ENCODE measurements around the gene POLG2.

POLG2 gene

GRCh38 chr17:64496786-64497564 is at the start of gene POLG2:
POLG2 (minus strand) TSS chr17:64497054; CDS start chr17:64496968, 86 bp downstream.
- DNase-seq (ENCODE audit: low read depth in 2 of 2, low spot score in 1 of 2) = peak; percentile 91 to 93

- DNase-seq (ENCODE audit: low read depth in 2 of 2, low spot score in 1 of 2) = no peak
Observed at GRCh38 chr17:64544742-64545141, 47.9 kb upstream of the POLG2 start.

GRCh38 chr17:64540118-64540776 is 43.4 kb upstream of the POLG2 start:
- no peak for DNase-seq (ENCODE audit: low read depth in 2 of 2, low spot score in 1 of 2)

- no peak for DNase-seq (ENCODE audit: low read depth in 2 of 2, low spot score in 1 of 2)
Observed at GRCh38 chr17:64538508-64539130, 41.8 kb upstream of the POLG2 start.

DNA sequence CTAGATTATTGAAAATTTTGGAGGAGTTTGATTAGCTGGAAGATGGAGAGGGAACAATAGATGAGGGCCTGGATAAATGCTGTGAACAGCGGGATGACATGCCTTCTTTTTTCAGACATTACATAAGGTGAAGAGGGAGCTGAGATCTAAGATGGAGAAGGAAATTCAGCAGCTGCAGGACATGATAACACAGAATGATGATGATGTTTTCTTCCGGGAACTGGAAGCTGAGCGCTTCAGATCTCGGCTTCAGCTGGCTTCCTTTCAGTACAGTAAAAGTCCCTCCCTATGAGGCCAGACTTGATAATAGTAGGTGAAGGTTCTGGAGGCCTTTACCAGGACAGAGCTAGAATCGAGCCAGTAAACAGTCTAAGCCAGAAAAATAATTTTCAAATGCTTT is 40.6 kb upstream of the POLG2 start:
- DNase-seq (ENCODE audit: low read depth in 2 of 2, low spot score in 1 of 2) = no peak

- DNase-seq (ENCODE audit: low read depth in 2 of 2, low spot score in 1 of 2) = no peak
Observed at GRCh38 chr17:64536913-64537312, 40.1 kb upstream of the POLG2 start.

DNA sequence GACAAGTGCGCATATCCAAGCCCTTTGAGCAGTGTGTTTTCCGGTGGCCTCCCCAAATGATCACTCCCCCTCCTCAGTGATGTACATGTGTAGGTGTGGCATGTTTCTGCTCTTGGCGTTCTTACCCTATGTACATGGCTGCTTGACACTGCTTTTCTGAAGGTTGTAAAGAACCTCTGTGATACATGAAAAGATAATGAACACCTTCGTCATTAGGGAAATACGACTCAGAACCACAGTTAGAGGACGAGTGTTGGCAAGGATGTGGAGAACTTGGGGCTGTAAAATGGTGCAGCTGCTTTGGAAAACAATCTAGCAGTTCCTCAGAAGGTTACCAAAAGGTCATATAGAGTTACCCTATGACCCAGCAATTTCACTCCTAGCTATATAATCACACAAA is 38.5 kb upstream of the POLG2 start:
- no peak for DNase-seq (ENCODE audit: low read depth in 2 of 2, low spot score in 1 of 2)

DNA sequence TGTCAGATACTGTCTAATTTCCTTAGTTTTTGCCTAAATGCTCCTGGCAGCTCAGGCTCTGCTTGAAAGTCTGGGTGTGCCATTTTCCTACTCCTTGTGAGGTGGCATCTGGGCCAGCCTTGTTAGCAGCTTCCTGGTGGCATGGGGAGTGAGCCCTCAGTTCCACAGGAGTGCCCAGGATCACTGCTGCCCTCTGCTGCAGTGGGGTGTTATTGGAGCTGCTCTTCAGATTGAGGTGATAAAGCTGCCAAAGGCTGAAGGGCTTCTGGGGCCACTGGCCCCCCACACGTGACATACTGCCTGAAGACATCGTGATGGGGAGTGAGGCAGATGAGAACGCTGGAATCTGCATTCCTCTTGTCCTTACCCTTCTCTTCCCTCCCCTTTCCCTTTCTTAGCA is 37.3 kb upstream of the POLG2 start:
- DNase-seq (ENCODE audit: low read depth in 2 of 2, low spot score in 1 of 2) = no peak

DNA sequence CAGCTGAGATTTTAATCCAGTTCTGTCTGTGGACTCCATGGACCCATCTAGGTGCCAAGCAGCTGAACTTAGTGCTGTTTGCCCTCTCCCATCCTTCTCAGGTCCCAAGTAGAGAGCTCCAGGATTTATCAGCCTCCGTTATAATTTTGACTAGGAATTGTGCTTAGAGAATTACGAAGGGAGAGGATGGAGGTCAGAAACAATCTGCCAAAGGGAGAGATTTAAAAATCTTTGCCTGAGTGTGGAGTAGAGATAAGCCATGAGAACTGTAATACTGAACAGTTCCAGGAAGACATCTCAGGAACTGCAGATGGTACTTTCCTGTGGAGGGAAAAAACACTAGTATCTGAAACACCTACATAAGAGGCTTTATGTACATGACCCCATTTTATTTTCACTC is 36.9 kb upstream of the POLG2 start:
- DNase-seq (ENCODE audit: low read depth in 2 of 2, low spot score in 1 of 2) = no peak

- DNase-seq (ENCODE audit: low read depth in 2 of 2, low spot score in 1 of 2) = no peak
Observed at GRCh38 chr17:64532409-64532808, 35.6 kb upstream of the POLG2 start.

GRCh38 chr17:64531955-64532371 is 35.1 kb upstream of the POLG2 start:
- DNase-seq (ENCODE audit: low read depth in 2 of 2, low spot score in 1 of 2) = no peak

- DNase-seq (ENCODE audit: low read depth in 2 of 2, low spot score in 1 of 2) = no peak
Observed at GRCh38 chr17:64529221-64529620, 32.4 kb upstream of the POLG2 start.

DNA sequence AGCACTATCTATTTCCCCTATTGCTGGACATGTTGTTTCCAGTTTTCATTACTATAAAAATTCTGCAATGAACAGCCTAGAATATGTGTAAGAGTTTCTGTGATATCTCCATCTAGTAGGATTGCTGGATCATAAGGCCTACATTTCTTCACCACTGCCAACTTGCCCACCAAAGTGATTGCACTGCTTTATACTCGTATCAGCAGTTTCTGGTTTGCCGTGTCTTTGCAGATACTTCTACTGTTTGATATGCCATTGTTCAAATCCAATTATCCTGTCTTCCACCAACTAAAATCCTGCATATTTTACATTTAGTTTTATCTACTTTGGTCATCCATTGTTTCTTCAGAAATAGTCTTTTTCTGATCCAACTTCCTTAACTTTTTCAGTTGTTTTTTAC is 31.1 kb upstream of the POLG2 start:
- no peak for DNase-seq (ENCODE audit: low read depth in 2 of 2, low spot score in 1 of 2)

DNA sequence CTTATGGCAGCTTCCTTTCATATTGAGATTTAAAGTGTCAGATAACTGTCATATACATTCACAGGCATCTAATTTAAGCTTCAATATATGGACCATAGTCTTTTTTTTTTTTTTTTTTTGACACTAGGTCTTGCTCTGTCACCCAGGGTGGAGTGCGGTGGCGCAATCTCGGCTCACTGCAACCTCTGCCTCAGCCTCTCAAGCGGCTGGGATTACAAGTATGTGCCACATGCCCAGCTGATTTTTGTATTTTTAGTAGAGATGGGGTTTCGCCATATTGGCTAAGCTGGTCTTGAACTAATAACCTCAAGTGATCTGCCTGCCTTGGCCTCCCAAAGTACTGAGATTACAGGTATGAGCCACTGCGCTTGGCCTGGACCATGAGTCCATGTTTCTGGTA is 23.5 kb upstream of the POLG2 start:
- no peak for DNase-seq (ENCODE audit: low read depth in 2 of 2, low spot score in 1 of 2)

DNA sequence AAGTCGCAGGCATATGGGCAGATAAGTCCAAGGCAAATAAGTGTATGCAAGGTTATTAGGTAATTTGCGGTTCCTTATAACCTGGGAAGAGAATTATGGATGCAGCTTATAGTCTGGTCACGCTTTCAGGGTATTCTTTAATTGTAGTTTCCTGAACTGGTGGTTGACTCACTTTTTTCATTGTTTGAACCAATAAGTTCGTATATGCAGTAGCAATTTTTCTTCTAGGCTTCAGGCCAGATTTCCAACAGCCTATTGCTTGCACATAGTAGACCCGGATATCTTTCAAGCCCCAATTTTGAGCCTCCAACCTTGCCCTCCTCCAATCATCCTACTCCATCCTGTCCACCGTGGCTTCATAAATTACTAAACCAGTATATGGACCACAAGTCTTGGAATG is 22.7 kb upstream of the POLG2 start:
- no peak for DNase-seq (ENCODE audit: low read depth in 2 of 2, low spot score in 1 of 2)

DNA sequence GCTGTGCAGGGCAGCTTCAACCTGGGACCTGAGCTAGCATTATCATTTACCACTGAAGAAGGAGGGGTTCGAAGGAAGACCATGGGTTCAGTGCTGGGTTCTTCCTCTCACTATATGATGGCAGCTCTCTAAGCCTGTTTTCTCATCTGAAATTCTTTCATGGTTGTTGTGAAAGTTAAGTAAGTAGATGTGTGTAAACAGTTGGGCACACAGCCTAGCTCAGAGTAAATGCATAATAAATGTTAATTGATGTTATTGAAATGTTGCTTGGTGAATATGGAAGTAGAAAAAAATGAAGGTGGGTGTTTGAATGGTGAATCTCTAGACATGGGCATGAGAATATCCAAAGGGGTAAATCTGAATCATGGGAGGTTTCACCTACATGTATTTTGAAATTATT is 19.0 kb upstream of the POLG2 start:
- DNase-seq (ENCODE audit: low read depth in 2 of 2, low spot score in 1 of 2) = no peak

GRCh38 chr17:64515419-64515818 is 18.6 kb upstream of the POLG2 start:
- DNase-seq (ENCODE audit: low read depth in 2 of 2, low spot score in 1 of 2) = no peak

DNA sequence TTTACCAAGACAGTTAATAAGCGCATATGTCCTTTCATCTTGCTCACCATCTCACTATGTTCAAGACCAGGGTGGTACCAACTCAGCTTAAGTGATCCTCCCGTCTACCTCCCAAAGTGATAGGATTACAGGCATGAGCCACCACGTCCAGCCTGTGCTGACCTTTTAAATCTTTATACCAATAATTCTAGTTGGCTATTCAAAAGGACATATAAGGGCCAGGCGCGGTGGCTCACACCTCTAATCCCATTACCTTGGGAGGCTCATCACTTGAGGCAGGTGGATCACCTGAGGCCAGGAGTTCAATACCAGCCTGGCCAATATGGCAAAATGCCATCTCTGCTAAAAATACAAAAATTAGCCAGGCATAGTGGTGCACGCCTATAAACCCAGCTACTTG is 12.3 kb upstream of the POLG2 start:
- DNase-seq (ENCODE audit: low read depth in 2 of 2, low spot score in 1 of 2) = no peak

DNA sequence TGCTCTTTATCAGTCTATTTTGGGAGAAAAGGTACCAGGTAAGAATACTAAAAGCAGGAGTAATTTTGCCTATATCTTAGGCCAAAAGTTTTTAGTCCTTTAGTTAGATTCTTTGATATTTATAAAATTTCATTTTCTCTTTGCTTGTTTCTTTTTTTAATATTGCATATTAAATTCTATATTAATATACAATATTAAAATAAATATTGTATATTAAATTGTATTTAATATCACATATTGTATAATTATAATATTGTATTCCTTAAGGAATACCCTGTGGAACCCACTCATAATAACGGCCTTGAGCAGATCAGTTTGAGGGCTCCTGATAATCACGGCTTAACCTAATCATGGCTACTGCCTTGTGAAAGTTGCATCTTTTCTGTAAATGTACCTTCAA is 11.8 kb upstream of the POLG2 start:
- DNase-seq (ENCODE audit: low read depth in 2 of 2, low spot score in 1 of 2) = no peak

GRCh38 chr17:64507413-64507782 is 10.5 kb upstream of the POLG2 start:
- DNase-seq (ENCODE audit: low read depth in 2 of 2, low spot score in 1 of 2) = no peak

DNA sequence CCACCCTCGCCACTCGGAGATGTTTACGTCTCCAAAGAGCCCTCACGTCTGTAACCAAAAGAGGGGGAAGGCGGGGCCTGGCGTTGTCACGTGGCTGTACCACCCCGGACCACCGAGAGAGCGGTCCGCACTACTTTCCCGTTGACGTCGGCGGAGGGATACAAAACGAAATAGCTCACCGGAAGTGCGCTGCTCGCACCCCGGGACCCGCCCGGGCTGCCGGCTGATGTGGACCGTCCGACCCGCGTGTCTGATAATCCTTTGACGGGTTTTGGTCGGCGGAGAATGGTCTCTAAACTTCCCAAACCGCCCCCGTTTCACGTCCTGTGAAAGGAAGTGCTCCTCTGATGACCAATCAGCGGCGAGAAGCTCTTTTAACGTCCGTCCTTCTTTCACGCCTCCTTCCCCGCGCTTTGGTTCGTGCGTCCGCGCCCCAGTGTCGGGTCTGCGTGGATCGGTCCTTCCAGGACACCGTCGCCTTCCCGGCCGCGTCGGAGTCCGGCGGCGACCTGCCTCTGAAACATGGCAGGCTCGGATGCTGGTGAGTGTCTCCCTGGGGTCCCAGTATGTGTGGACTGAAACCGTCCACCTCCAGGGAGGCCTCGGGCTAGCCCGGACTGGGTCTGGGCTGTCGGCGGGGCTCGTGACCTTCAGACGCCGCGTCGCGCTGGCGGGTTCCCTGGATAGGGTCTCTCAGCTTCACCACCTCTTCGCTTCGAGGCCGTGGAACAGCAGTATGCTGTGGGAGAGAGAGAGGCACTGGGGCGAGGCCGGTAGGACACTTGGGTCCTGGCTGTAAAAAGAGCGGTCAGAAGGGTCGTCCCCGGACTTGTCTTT is 9.9 kb upstream of the POLG2 start, which contains the start of gene CEP95:
TSS of gene CEP95 (plus strand) at position 402 of the 837 bp plus-strand sequence. CDS start at position 523, 121 bp downstream.
- peak; percentile 94 to 95 for DNase-seq (ENCODE audit: low read depth in 2 of 2, low spot score in 1 of 2)
